8988T (cell line): ENCODE results near the gene TMEM109.
A peak's percentile ranks its signal among the peaks of the same experiment; 100 is the strongest.

ENCODE experiments used
- DNase-seq: peaks from one replicate; pipeline ENCODE4 v3.0.0; 2011

The TMEM109 gene

DNA sequence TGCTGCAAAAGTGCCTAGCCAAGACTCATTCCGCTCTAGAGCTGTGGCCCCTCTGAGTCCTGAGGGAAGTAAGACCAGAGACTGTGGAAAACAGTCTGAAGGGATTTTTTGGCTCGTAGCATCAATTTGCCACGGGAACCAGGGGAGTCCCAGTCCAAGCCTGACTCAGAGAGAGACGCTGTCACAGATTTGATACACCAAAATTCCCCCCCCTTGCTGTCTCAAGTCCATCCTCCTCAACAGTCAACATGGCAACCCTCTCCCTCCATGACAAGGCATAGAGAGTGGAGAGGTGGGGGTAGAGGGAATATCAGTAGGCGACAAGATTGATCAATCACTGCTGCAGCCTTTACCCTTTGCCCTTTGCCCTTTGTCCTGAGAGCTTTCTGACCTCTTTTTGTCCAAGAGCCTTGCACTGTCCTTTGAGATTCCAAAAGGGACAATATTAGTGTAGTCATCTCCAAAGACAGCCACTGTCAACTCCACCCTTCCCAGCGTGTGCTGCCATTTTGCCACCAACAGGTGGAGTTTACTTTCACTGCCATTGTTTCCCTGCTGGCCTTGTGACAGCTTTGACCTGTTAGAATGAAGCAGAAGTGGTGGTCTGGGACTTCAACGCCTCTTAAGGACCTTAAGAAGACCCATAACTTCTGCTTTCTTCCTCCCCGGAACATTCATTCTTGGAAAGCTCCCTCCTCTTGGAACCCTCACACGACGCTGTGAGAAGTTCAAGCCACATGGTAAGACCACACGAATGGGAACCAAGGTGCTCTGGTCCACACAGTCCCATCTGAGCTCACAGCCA lies 30.7 kb downstream of the TMEM109 start:
- no peak for DNase-seq

DNA sequence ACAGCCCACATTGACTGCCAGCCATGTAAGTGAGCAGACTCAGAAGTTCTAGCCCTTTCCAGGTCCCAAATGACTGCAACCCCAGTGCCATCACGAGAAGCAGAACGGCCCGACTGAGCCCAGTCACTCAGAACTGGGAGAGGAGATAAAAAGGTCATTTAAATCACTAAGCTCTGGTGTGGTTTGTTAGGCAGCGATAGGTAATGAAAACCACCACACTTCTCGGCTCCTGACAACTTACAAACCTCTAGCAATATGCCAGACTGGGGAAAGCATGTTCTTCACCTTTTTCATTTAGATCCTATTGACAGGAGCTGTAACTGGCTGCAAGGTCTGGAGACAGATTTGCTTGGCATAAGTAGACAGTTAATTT lies 31.3 kb downstream of the TMEM109 start:
- DNase-seq, result no peak

DNA sequence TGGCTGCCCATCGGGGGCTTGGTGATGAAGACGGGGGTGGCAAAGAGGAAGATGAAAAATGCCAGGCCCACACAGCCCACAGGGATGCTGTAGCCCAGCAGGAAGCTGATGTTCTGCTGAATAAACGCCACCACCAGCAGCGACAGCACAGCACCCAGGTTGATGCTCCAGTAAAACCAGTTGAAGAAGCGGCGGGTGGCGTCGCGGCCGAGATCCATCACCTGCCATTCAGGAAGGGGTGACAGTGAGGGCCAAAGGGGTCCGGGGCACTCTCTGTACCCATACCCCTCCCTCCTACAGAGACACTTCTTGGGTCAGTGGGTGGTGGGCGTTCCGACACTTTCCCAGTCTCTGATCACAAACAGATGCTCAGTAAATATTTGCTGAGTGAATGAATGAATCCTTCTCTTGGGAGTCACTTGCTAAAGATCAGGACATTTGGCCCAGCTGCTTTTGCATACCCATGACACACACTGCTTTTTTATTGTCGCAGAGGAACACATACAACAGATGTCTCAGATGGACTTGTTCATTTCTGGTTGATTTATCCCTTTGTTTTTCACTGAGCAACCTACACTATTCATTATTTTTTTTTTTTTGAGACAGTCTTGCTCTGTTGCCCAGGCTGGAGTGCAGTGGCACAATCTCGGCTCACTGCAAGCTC lies 32.8 kb downstream of the TMEM109 start:
- no peak for DNase-seq

DNA sequence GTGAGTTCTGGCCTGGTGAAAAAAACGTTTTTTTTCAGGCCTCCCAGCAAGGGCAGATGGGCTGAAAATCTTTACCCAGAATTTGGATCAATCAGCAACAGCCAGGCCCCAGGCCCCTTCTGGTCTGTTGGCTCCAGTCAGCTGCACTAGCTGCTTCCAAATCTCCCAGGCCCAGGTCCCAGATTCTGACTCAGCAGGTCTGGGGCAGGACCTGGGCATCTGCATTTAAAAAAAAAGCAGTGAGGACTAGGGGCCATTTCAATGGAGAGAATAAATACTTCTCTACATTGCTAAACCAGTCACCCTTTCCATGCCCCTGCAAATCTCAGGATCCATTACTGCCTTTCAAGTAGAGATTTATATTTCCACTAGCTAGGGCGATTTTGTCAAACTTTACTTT lies 33.7 kb downstream of the TMEM109 start:
- DNase-seq, result no peak

DNA sequence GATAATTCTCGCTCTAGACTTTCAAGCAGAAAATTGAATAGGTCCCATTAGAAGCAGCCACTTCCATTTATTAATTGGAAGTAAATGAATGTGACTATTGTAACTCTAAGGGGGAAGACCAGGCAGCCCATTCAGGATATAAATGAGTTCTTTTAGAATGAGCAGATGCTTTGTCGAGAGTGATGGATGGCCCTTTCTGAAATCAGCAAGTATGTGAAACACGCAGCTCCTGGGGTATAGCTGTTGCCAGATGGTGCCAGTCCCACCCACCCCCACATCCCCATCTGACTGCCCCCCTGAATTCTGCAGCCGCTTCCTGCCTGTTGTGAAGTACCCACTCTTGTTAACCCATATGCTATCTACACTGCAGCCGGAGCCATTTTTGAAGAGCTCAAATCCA lies 34.3 kb downstream of the TMEM109 start:
- DNase-seq, result no peak

DNA sequence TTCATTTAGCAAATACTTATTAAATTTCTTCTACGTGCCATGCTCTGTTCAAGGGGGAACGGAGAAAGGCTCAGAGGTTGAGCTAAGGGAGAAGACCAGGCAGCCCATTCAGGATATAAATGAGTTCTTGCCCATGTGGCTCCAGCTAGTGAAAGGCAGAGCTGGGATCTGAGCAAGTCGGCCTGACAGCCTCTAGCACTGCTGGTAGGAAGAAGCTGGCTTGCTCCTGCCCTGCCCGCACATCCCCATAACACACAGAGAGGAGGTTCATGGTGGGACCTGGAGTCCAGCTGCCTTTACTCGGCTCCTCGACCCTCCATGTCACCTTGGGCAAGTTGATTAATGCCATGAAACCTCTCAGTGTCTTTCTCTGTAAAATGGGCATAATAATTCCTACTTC lies 36.1 kb downstream of the TMEM109 start:
- no peak for DNase-seq

DNA sequence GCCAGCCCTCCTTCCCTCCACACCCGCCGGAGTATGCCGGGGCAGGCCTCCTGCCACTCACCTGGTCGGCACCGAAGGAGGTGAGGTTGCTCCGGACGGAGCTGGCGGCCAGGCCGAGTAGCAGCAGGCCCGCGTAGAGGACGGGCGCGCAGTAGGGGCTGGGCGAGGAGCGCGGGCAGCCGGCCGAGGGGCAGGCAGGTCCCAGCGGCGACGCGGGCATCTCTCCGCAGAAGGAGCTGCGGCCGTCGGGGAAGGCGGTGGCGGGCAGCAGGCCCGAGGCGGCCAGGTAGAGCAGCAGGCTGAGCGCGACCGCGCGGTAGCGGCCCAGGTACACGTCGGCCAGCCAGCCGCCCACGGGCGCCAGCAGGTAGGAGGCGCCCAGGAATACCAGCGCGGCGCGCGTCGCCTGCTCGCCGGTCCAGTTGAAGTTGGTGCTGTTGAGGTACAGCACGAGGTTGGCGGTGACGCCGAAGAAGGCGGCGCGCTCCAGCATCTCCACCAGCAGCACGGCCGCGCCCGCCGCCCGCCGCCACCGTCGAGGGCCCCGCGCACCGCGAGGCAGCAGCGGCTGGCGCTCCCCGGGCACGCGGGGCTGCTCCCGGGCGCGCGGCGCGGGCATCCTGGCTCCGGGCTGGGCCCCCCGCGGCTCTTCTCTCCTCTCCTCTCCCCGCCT lies 37.1 kb downstream of the TMEM109 start:
- no peak for DNase-seq

DNA sequence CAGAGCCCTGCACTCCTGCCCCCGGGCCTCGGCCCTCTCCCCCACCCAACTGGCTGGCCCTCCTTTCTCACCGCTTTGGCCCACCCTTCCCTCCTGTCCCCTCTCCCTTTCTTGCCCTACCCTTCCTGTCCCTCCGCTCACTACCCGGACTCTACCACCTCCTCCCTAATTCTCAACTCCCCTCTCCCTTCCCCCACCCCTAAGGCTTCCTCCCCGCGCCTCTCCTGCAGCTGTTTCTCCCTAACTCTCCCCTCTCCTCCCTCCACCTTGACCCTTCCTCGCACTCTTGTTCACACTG lies 37.6 kb downstream of the TMEM109 start:
- DNase-seq, result no peak

DNA sequence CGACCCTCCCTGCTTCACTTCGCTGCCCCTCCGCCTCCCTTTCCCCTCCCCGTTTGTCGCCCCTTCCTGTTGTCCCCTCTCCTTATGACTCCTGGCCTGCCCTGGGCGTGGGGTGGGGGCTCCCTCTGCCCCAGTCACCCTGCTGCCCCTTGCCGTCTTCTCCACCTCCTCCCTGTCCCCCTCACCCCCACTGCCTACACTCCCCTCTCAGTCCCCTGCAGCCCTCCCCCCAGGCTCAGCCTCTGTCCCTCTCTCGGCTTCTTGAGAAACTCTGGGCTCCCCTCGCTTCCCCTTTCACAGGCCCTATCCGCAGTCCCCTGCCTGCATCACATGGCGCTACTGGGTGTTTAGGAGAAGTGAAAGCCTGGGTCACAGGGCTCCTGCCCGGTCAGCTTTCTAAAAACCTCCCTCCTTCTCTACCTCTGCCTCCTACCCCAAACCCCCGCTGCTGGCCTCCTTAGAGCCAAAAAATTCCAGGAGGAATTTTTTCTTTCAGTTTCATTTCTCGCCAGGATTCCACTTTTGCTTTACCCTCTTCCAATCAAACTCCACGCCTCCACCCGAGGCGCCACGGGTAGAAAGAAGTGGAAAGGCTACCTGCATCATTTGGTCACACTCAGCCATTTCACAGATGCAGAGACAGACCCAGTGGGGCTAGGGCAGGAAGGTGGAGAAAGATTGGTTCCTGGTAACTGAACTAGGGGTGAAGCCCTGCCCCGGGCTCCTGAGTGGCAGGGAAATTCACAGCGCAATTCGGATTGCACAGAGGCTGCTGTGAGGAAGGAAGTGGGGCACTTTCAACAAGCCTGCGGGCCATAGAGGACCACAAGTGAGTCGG lies 38.2 kb downstream of the TMEM109 start, which contains the start of gene SLC15A3:
SLC15A3 (minus strand) TSS at position 273 of the 838 bp plus-strand sequence. CDS start 625 bp downstream, outside the sequence.
- no peak for DNase-seq

DNA sequence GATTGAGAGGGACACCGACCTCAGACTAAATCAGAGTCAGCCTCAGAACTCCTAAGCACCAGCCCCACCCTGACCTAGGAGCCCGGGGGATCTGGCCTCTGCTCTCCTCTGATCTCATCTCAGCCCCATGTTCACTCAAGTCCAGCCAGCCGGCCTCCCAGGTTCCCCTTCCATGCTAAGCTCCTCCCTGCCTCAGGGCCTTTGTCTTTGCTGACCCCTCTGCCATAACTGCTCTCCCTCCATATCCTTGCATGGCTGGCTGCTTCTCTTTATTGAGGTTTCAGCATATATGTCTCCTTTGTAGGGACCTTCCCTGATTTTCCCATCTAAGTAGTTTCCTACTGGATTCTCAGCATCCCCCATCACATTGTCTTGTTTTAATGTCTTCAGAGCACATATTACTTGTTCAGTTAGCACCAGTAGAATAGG lies 38.8 kb downstream of the TMEM109 start:
- no peak for DNase-seq

DNA sequence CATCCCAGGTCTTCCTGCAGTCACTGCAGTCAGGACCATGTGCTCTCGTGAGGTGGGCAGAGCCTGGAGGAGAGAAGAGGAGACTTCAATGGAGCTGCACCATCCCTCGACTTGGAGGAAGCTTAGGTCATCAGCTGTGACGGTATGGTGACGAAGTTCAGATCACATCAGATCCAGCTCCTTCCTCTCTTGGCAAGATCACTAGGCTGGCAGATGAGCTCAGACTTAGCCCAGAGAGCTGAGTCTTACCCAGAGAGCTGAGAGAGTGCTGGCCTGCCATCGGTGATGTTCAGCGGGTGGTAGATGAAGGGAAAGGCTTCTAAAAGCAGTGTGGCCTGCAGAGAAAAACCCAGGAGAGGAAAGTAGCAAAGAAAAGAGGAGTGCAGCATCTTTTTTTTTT lies 39.8 kb downstream of the TMEM109 start:
- no peak for DNase-seq

DNA sequence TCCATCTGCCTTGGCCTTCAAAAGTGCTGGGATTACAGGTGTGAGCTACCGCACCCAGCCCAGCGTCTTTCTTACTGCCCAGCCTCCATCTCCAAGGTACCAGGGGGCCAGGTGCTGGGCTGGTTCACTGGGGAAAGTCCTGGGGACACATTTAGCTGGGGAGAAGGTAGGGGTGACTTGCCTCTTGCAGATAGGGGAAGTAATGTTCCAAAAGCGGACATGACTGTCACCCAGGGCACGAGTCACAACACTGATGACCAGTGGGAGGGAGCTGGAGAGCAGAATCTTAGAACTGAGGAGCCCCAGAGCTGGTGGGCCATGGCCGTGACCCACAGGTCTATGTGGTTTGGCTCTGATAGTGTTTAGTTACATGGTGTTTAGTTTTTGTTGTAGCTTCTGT lies 40.5 kb downstream of the TMEM109 start:
- DNase-seq, result no peak

DNA sequence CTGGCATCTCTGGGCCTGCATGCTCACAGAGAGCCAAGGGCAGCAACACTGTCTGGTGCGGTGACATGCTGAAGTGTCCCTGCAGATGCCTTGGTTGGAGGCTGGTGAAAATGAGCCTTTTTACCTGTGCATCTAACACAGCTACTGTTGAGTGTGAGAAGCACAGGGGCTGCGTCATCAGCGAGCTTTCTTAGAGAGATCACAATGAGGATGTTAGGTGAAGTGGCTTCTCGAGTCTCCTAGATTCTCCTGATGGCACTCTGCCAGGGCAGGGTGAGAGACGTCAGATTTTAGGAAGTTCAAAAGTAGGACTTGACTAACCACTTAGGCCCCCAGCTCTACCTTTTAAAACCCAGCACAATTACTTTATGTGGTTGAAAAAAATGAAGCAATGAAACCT lies 41.6 kb downstream of the TMEM109 start:
- no peak for DNase-seq

DNA sequence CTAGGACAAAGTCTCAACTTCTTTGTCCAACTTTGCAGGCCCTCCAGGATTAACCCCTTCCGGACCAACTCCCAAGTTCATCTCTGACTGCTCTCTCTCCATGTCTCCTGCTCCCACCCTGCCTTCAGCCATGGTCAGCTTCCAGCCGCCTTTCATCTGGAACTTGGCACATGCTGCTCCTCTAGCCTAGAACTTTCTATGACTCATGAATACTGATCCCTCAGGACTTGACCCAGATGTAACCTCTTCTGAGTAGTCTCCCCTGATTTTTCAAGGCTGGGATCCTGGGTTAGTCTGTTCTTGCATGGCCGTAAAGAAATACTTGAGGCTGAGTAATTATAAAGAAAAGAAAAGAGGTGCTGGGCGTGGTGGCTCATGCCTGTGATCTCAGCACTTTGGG lies 43.2 kb downstream of the TMEM109 start:
- DNase-seq, result no peak

DNA sequence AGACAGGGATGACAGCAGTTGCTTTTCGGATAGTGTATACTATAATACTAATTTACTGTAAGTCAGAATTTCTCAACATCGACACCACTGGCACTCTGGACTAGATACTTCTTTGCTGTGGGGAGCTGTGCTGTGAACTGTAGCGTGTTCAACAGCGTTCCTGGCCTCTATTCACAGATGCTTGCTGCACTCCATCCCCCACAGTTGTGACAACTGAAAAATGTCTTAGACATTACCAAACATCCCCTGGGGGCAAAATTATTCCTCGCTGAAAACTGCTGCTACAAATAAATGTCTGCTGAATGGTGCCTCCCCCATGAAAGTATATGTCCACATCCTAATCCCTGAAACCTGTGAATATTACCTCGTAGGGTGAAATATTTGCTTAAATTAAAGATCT lies 45.5 kb downstream of the TMEM109 start:
- no peak for DNase-seq

DNA sequence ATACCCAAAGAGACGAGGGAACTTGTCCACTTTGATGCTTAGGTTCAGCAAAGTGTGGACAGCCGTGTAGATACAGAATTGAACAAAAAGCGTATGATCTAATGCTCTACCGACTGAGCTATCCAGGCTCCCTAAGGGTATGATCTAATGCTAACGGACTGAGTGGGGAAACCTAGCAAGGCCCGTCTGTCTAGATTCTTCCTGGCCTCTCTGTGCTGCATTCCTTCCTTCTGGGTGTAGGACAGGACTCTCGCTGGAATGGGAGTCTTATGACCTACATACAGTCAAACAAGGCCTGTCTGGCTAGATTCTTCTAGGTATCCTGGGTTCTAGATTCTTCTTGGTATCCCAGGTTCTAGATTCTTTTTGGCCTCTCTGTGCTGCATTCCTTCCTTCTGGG lies 46.4 kb downstream of the TMEM109 start:
- no peak for DNase-seq

DNA sequence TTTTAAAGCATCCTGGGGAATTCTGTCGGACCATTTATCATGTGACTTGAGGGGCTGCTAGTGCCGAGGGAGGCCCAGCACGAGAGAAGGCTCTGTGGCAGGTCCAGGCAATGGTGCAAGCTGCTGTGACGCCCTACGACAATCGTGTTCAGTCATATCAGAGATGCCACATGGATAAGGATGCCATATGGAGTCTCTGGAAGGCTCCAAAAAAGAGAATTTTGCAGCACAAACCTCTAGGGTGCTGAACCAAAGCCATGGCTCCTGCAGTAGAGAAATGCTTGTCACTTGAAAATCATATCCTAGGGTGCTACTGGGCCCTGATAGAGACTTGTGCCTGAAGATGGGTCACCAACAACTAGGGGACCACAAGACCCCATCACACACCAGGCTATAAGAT lies 50.8 kb downstream of the TMEM109 start:
- DNase-seq, result no peak

DNA sequence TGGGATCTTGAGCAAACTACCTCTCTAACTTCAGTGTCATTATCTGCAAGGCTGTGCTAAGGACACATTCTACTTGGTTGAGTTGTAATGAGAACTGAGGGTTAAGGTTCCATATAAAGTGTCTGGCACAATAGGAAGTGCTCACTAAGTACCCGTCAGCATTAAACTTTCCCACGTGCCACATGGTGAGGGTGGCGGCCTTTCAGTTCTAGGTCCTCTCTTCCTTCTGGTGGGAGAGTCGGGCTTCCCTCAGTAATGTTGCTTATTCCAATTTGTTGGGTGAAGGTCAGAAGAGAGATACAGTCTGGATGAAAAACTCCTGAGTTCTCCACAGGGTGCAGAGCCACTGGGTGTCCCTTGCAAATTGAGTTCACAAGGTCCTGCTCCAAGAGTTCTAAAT lies 52.9 kb downstream of the TMEM109 start:
- no peak for DNase-seq

DNA sequence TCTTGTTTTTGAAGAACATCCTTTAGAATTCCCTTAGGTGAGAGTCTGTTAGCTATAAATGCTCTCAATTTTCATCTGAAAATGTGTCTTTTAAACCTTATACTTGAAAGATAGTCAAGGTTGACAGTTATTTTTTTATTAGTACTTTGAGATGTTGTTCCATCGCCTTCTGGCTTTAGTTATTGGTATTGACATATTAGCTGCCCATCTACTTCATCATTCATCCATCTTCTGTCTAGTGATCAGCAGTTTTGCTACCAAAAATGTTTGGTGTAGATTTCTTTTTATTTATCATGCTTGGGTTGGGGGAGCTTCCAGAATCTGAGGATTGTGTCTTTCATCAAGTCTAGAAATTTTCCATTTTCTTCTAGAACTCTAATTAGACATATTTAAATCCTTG lies 54.3 kb downstream of the TMEM109 start:
- no peak for DNase-seq

DNA sequence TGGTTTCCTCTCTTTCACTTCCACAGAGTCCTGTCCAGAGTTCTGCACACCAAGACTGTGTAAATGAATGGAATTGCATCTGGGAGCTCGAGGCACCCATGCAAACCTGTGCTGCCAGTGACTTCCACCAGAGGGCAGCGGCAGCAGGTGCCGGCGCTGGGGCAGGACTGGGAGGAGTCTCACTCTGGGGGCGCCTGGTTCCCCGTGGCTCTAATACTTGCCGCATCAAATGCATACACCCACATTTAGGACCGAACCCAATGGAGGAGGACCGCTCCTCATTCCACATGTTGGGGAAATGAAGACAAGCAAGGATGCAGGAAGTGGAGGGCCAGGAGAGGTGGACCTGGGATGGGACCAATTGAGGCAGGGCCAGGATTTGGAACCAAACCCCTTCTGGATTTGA lies 56.4 kb downstream of the TMEM109 start:
- peak; percentile 60 for DNase-seq

DNA sequence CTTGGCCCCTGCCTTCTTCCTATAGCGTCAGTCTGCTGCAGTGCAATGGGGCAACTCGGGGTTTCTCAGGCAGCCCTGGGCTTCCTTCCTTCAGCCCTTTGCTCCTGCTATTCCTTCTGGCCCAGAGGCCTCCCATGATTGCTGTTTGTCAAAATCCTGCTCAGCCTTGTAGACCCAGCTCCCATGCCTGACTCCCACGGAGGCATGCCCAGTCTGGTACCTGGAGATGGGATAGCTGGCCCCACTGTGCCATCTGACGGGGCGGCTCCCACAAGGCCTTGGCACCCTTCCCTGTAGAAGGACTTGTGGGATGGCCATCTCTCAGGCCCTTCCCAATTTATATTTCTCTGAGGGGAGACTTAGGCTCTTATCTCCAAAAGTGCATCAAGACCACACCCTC lies 56.9 kb downstream of the TMEM109 start:
- no peak for DNase-seq

DNA sequence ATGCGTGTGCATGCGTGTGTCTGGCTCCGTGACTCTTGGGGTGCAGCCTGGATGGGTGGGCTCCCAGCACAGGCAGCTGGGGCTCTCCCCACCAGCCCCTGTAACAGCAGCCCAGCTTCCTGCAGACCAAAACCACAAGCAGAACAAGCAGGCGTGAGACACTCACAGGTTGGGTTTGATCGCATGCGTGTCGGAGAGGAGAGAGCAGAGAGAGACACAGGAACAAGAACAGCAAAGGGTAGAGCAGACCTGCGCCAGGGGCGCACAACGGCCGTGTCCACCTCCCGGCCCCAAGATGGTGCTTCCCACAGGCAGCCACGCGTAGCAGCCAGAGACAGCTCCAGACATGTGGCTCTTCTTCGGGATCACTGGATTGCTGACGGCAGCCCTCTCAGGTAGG lies 57.6 kb downstream of the TMEM109 start, which contains the start of gene CD6:
CD6 (plus strand) TSS at position 161 of the 400 bp plus-strand sequence; CDS start at position 347, 186 bp downstream.
- no peak for DNase-seq
